Left lung (tissue), 10 donors: ENCODE measurements around the gene SH2D5. TPM values are rescaled to one million over a fixed set of nuclear protein-coding genes. Genes with fewer than 3 reads are reported as not detected.

Experiments used
- ATAC-seq: fragments of 200-7000 bp; cut with Tn5 transposase; one replicate; pipeline ENCODE4 v1.9.1; 2020; ENCODE audit warnings: moderate library complexity
- DNase-seq, 4 donors: peaks; one replicate each; pipeline ENCODE4 v3.0.0-alpha.2; 2013 to 2020
- H3K27ac ChIP-seq, 2 donors: fragments of 200-600 bp; sonication (generic) in 1 of 2; one replicate each; pipeline versions ENCODE4 v1.5.0 to v1.8.0; 2020 to 2021
- H3K27me3 ChIP-seq, 2 donors: fragments of 200-600 bp; sonication (generic) in 1 of 2; one replicate each; pipeline versions ENCODE4 v1.5.0 to v1.8.0; 2020 to 2021
- H3K36me3 ChIP-seq, 2 donors: fragments of 200-600 bp; sonication (generic) in 1 of 2; one replicate each; pipeline versions ENCODE4 v1.5.0 to v1.8.0; 2020 to 2021
- H3K4me1 ChIP-seq, 2 donors: fragments of 200-600 bp; one replicate each; pipeline ENCODE4 v1.8.0; 2021
- H3K4me3 ChIP-seq, 2 donors: fragments of 200-600 bp; sonication (generic) in 1 of 2; one replicate each; pipeline versions ENCODE4 v1.5.0 to v1.8.0; 2020 to 2021; ENCODE audit warnings: mild to moderate bottlenecking in 1 of 2
- H3K9me3 ChIP-seq, 2 donors: fragments of 200-600 bp; sonication (generic) in 1 of 2; one replicate each; pipeline versions ENCODE4 v1.5.0 to v1.8.0; 2020 to 2021
- intact Hi-C, 2 donors: fragments of 100-400 bp; cut with DNase I; formaldehyde crosslinking; loops; one replicate each; pipeline versions ENCODE4 v1.11.2 to v1.14.2; 2022
- polyA plus RNA-seq, 6 donors: library from polyadenylated mRNA; unstranded; fragments of 120-200 nt; gene quantifications; one replicate each; pipeline ENCODE4 v1.2.1, GENCODE V29; 2013; ENCODE audit not compliant: insufficient read length in 6 of 6
- total RNA-seq, 2 donors: library from RNA; stranded (reverse); fragmentation: NEBNext Ultra II Directional; extraction: Animal tissue kit (Norgen Biotek cat#: 25700); gene quantifications; one replicate each; pipeline ENCODE4 v1.2.1, GENCODE V29; 2021
- TF ChIP-seq, protein P1 (sequence below), 2 donors: fragments of 200-600 bp; sonication (generic) in 1 of 2; IDR thresholded peaks; one replicate each; pipeline versions ENCODE4 v1.5.0 to v1.8.0; 2021; ENCODE audit warnings: antibody characterized with exemption in 2 of 2
- donor health status: DM: no; HTN: yes; CAD: no.
- donor health status: DM: no; HTN: no; CAD: no.

SH2D5 gene
- total and polyA plus RNA-seq, 8 donors, result 0.06 to 1.8 (median 0.12) TPM; not detected in 1

DNA sequence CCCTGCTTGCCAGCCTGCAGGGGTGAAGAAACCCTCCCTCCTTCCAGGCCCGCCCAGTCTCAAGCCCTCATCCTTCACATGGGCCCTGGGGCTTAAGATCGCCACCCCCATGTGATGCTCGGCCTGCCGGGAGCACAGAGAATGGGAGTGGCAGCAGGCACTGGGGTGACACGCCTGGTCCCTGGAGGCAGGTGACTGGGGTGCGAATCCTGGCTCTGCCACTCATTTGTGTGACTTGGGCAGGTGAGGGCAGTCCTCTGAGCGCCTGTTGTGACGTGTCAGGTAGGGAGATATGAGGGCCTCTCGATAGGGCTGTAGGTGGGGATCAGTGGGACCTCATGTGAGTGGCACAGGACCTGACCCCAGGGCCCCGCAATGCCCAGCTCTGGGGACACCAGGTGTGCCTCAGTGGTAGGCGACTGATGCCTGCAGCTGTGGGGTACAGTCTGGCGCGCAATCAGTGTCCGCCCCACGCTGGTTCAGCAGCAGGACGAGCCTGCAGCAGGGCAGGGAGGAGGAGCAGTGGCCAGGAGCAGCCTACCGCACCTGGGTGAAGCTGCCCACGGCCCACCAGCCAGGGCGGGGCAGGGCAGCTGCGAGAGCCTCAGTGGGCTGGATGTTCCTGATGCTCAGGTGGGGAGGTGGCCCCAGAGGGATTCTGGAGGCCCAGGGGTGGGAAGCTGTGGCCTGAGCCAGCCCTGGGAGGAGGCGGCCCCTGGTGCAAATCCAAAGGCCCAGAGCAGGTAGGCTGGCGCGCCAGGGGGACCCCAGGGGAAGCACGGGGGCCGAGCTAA lies 6.2 kb downstream of the SH2D5 start:
- H3K4me3 ChIP-seq, result no peak overlapping the region
- H3K4me1 ChIP-seq, result peaks cover 0 to 12% of the 10 kb centered on the region in 2 donors
- DNase-seq (peak in 2 of 4 donors; percentile 28 to 76), ATAC-seq (no peak)
- intact Hi-C loops, result no loop called here
- H3K9me3 ChIP-seq, result no peaks in the 10 kb centered on the region
- TF ChIP-seq, protein P1, sequence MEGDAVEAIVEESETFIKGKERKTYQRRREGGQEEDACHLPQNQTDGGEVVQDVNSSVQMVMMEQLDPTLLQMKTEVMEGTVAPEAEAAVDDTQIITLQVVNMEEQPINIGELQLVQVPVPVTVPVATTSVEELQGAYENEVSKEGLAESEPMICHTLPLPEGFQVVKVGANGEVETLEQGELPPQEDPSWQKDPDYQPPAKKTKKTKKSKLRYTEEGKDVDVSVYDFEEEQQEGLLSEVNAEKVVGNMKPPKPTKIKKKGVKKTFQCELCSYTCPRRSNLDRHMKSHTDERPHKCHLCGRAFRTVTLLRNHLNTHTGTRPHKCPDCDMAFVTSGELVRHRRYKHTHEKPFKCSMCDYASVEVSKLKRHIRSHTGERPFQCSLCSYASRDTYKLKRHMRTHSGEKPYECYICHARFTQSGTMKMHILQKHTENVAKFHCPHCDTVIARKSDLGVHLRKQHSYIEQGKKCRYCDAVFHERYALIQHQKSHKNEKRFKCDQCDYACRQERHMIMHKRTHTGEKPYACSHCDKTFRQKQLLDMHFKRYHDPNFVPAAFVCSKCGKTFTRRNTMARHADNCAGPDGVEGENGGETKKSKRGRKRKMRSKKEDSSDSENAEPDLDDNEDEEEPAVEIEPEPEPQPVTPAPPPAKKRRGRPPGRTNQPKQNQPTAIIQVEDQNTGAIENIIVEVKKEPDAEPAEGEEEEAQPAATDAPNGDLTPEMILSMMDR (IDR thresholded peaks at IDR 0.05), result no peak
- H3K36me3 ChIP-seq, result no peaks in the 10 kb centered on the region
- peaks cover 16 to 32% of the 10 kb centered on the region in 2 donors for H3K27me3 ChIP-seq
- no peak overlapping the region for H3K27ac ChIP-seq

DNA sequence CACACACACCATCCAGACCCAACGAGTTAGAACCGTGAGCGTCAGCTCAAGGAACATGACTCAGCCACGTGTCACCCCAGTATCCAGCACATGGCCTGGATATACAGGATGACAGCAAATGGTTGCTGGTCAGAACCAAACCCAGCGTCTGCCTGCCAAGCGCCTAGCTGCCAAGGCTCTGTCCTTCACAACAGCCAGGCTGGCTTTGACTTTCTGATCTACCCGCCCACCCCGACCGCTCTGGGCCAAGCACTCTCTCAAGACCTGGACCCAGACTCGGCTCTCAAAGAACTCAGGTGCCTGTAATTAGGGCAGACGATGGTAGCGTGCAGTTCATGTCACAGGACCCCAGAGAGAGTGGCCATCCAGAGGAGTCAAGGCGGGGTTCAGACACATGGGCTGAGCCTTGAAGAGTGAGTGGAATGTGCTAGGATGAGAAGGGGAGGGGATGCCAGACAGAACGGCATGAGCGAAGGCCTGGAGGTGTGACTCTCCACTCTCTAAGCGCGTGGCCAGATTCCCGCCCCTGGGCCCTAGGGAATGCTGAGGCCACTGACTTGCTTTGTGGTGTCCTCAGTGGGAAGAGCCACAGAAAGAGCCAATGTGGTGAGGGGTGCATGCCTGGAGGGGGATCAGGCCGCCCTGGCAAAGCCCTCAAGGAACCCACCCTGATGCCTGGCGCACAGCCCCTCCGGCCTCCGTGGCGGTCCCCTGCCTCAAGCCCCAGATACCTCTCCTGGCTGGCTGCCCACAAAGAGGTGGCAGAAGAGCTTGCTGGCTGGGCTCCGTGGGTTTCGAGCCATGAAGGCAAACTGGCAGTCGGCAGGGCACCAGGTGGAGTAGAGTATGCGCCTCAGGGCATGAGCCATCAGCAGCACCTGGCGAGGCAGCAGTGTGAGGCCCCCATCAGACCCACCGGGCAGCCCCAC lies 7.0 kb downstream of the SH2D5 start:
- H3K27me3 ChIP-seq, result peaks cover 7 to 24% of the 10 kb centered on the region in 2 donors
- peaks cover 0 to 3% of the 10 kb centered on the region in 2 donors for H3K4me1 ChIP-seq
- DNase-seq (peak in 1 of 4 donors; percentile 28), ATAC-seq (no peak)
- TF ChIP-seq, protein P1 (IDR thresholded peaks at IDR 0.05), result no peak
- H3K36me3 ChIP-seq, result no peaks in the 10 kb centered on the region
- intact Hi-C loops, result no loop called here
- H3K27ac ChIP-seq, result no peak overlapping the region
- no peak overlapping the region for H3K4me3 ChIP-seq
- H3K9me3 ChIP-seq, result no peaks in the 10 kb centered on the region

DNA sequence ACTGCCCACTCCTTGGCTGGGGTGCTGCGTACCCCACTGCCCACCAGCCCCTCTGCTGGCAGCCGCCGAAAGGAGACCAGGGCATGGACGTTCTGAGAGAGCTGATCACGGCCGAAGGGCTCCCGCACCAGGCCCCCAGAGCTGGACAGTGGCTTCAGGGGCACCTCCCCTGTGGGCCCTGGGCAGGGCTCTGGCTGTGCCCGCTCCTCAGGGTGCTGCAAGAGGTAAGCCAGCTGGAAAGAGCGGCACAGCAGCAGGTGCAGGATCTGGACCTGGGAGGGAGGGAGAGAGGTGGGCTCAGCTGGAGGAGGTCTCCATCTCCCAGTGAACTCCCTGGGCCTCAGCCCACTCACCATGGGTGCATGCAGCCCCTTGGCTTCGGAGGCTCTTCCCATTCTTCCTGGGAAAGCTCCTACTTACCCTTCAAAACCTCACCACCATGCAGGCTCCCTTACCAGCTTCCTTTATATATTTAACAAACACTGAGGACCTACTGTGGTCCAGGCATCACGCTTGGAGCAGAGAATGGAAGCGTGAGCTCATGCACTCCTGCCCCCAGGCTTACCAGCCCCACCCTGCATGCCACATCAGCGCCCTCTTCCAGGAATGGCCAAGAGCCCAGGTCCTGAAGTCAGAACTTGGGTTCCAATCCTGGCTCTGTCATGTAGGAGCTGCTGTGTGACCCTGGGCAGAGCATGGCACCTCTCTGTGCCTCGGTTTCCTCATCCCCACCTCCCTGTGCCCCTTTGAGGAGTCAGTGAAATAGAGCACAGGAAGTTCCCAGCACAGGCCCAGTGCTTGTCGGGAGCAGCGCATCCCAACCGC lies 7.9 kb downstream of the SH2D5 start:
- no peaks in the 10 kb centered on the region for H3K36me3 ChIP-seq
- peaks cover 0 to 16% of the 10 kb centered on the region in 2 donors for H3K27me3 ChIP-seq
- TF ChIP-seq, protein P1 (IDR thresholded peaks at IDR 0.05), result no peak
- no peak overlapping the region for H3K27ac ChIP-seq
- no peak overlapping the region for H3K4me3 ChIP-seq
- DNase-seq, result no peak
- no peaks in the 10 kb centered on the region for H3K4me1 ChIP-seq
- ATAC-seq, result no peak
- H3K9me3 ChIP-seq, result no peaks in the 10 kb centered on the region
- intact Hi-C loops, result no loop called here

DNA sequence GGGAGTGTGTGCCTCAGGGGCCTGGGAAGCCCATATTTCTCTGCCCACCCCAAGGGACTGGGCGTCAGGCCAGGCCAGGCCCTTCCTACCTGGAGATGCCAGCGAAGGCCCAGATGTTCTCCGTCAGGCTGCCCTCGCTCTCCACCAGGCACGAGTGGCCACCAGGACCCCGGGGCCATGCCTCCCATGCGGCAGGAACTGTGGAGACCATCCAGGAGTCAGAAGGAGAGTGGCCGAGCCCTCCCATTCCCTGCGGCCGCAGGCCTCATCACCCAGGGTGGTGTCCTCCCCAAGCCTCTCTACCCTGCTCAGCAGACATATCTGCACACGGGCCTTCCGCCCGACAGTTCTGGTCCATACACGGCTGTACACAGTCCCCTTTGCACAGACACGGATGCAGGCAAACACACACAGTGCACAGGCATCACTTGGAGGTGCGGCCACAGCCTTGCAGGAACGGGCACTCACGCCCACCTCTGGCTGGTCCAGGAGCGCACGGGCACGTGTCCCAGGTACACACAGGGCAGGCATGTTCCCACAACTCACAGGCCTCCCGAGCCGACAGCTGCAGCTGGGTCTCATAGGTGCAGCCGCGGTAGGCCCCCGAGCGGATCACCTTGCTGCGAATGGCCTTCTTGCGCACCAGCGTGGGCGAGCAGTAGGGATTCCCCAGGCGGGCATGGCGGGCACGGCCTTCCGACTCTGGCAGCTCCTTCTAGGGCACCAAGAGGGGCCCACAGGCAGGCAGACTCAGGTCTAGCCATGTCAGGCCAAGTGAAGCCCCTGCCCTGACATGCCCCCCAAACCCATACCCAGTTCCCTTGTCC lies 8.8 kb downstream of the SH2D5 start:
- DNase-seq (peak in 2 of 4 donors; percentile 26 to 45), ATAC-seq (no peak)
- H3K27ac ChIP-seq, result no peak overlapping the region
- H3K4me1 ChIP-seq, result no peaks in the 10 kb centered on the region
- H3K9me3 ChIP-seq, result no peaks in the 10 kb centered on the region
- intact Hi-C loops, result no loop called here
- TF ChIP-seq, protein P1 (IDR thresholded peaks at IDR 0.05), result no peak
- no peaks in the 10 kb centered on the region for H3K36me3 ChIP-seq
- H3K4me3 ChIP-seq, result no peak overlapping the region
- H3K27me3 ChIP-seq, result peaks cover 0 to 16% of the 10 kb centered on the region in 2 donors
